Neural progenitor cell (in vitro differentiated cells): ENCODE measurements around the gene DOK5. TPM values are rescaled to one million over a fixed set of nuclear protein-coding genes. Genes with fewer than 3 reads are reported as not detected.

ENCODE experiments used
- DNase-seq: peaks from one replicate; pipeline ENCODE4 v3.0.0-alpha.2; 2016; ENCODE audit warnings: low spot score
- H2AFZ ChIP-seq: fragments of 200-600 bp; sonication (generic); replicated peaks from 2 replicates; pipeline ENCODE4 v1.6.1; 2016; ENCODE audit warnings: antibody characterized with exemption
- H3F3A ChIP-seq: fragments of 200-600 bp; sonication (generic); 2 replicates; pipeline ENCODE4 v1.6.1; 2016; ENCODE audit warnings: antibody characterized with exemption, low read depth
- H3K27ac ChIP-seq: fragments of 200-600 bp; sonication (generic); 2 replicates; pipeline ENCODE4 v1.5.1; 2016; ENCODE audit warnings: mild to moderate bottlenecking
- H3K27me3 ChIP-seq: fragments of 200-600 bp; sonication (generic); 2 replicates; pipeline ENCODE4 v1.6.1; 2016; ENCODE audit warnings: mild to moderate bottlenecking, moderate library complexity
- H3K36me3 ChIP-seq: fragments of 200-600 bp; sonication (generic); 2 replicates; pipeline ENCODE4 v1.5.1; 2016
- H3K4me1 ChIP-seq: fragments of 200-600 bp; sonication (generic); 2 replicates; pipeline ENCODE4 v1.6.1; 2016; ENCODE audit warnings: mixed run types
- H3K4me2 ChIP-seq: fragments of 200-600 bp; sonication (generic); 2 replicates; pipeline ENCODE4 v1.6.1; 2016
- H3K4me3 ChIP-seq: fragments of 200-600 bp; sonication (generic); 2 replicates; pipeline ENCODE4 v1.5.1; 2016
- H3K79me2 ChIP-seq: fragments of 200-600 bp; sonication (generic); 2 replicates; pipeline ENCODE4 v1.6.1; 2016; ENCODE audit warnings: low read depth
- H3K9ac ChIP-seq: fragments of 200-600 bp; sonication (generic); 2 replicates; pipeline ENCODE4 v1.6.1; 2016
- H3K9me3 ChIP-seq: fragments of 200-600 bp; sonication (generic); 2 replicates; pipeline ENCODE4 v1.5.1; 2016; ENCODE audit warnings: low read depth
- H4K20me1 ChIP-seq: fragments of 200-600 bp; sonication (generic); 2 replicates; pipeline ENCODE4 v1.6.1; 2016; ENCODE audit warnings: low read depth
- H3K27ac Mint-ChIP-seq: 3 replicates; pipeline ENCODE4 v1.8.0; 2021; ENCODE audit warnings: mixed read lengths
- H3K27me3 Mint-ChIP-seq: 2 replicates; pipeline ENCODE4 v1.8.0; 2022; ENCODE audit warnings: low read depth, mild to moderate bottlenecking, inconsistent platforms, moderate library complexity, mixed read lengths; ENCODE audit not compliant: insufficient read depth
- H3K36me3 Mint-ChIP-seq: 3 replicates; pipeline ENCODE4 v1.8.0; 2021; ENCODE audit warnings: mixed read lengths
- H3K4me1 Mint-ChIP-seq: 3 replicates; pipeline ENCODE4 v1.8.0; 2021; ENCODE audit warnings: mixed read lengths
- H3K4me3 Mint-ChIP-seq: 3 replicates; pipeline ENCODE4 v1.8.0; 2021; ENCODE audit warnings: mild to moderate bottlenecking, moderate library complexity, mixed read lengths
- H3K9me3 Mint-ChIP-seq: 3 replicates; pipeline ENCODE4 v1.8.0; 2020; ENCODE audit warnings: mixed read lengths
- EZH2 ChIP-seq: fragments of 200-600 bp; sonication (generic); IDR thresholded peaks from 2 replicates; pipeline ENCODE4 v1.6.1; 2017; ENCODE audit warnings: antibody characterized with exemption, mild to moderate bottlenecking, moderate library complexity
- EZH2phosphoT487 ChIP-seq: fragments of 200-600 bp; sonication (generic); IDR thresholded peaks from 2 replicates; pipeline ENCODE4 v1.6.1; 2017; ENCODE audit warnings: antibody characterized with exemption
- total RNA-seq: library from RNA; depleted of rRNA; stranded (reverse); fragments of >200 nt; gene quantifications from 2 replicates; pipeline ENCODE4 v1.2.3, GENCODE V29; 2015; ENCODE audit warnings: low replicate concordance
- TF ChIP-seq, protein P1 (sequence below): fragments of 200-600 bp; sonication (generic); IDR thresholded peaks from 2 replicates; pipeline ENCODE4 v1.5.1; 2017; ENCODE audit warnings: antibody characterized with exemption, mild to moderate bottlenecking

The DOK5 gene
- total RNA-seq, 1 donor from 2014 or later, result 3.1 TPM

DNA sequence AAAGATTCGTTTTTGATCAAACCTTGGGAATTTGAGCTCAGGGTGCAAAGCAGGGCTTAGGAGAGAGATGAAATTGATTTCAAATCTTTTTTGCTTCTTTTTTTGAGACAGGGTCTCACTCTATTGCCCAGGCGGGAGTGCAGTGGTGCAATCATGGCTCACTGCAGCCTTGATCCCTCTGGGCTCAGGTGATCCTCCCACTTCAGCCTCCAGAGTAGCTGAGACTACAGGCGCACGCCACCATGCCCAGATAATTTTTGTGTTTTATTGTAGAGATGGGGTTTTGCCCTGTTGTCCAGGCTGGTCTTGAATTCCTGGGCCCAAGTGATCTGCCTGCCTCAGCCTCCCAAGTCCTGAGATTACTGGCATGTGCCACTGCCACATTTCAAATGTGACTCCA, 58.7 kb downstream of the DOK5 start:
- H3K9me3 ChIP-seq, result no peaks in the 10 kb centered on the region
- Mint-ChIP-seq H3K27ac (no peak overlapping the region), H3K4me1 (no peaks in the 10 kb centered on the region), H3K27me3 (no peaks in the 10 kb centered on the region), H3K4me3 (no peak overlapping the region), H3K9me3 (peaks cover 36% of the 10 kb centered on the region), H3K36me3 (peaks cover 28% of the 10 kb centered on the region)
- no peak overlapping the region for H2AFZ ChIP-seq
- no peaks in the 10 kb centered on the region for H3F3A ChIP-seq
- TF ChIP-seq EZH2 (no peak), EZH2phosphoT487 (no peak)
- TF ChIP-seq, protein P1, sequence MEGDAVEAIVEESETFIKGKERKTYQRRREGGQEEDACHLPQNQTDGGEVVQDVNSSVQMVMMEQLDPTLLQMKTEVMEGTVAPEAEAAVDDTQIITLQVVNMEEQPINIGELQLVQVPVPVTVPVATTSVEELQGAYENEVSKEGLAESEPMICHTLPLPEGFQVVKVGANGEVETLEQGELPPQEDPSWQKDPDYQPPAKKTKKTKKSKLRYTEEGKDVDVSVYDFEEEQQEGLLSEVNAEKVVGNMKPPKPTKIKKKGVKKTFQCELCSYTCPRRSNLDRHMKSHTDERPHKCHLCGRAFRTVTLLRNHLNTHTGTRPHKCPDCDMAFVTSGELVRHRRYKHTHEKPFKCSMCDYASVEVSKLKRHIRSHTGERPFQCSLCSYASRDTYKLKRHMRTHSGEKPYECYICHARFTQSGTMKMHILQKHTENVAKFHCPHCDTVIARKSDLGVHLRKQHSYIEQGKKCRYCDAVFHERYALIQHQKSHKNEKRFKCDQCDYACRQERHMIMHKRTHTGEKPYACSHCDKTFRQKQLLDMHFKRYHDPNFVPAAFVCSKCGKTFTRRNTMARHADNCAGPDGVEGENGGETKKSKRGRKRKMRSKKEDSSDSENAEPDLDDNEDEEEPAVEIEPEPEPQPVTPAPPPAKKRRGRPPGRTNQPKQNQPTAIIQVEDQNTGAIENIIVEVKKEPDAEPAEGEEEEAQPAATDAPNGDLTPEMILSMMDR, result no peak
- no peak for DNase-seq
- no peaks in the 10 kb centered on the region for H3K27me3 ChIP-seq
- no peaks in the 10 kb centered on the region for H3K4me1 ChIP-seq
- H3K27ac ChIP-seq, result no peak overlapping the region
- H3K9ac ChIP-seq, result no peak overlapping the region
- no peaks in the 10 kb centered on the region for H4K20me1 ChIP-seq
- no peaks in the 10 kb centered on the region for H3K79me2 ChIP-seq
- H3K4me3 ChIP-seq, result no peak overlapping the region
- no peaks in the 10 kb centered on the region for H3K36me3 ChIP-seq
- H3K4me2 ChIP-seq, result no peak overlapping the region

DNA sequence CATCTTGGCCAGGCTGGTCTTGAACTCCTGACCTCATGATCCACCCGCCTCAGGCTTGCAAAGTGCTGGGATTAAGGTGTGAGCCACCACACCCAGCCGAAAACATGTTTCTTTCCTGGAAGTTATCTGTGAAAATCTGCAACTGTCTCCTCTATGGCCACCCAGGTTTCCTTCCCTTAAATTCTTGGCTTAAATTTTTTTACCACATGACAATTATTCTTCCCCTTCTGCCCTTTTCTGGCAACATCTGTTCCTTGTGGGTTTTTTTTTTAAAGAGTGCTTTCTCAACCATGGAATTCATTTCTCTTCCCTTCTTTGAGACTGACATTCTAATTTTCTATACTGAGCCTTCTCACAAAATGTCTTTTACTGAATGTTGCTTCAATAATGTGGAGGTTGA, 59.6 kb downstream of the DOK5 start:
- H2AFZ ChIP-seq, result no peak overlapping the region
- no peak overlapping the region for H3K27ac Mint-ChIP-seq
- DNase-seq, result no peak
- peaks cover 25% of the 10 kb centered on the region for H3K36me3 Mint-ChIP-seq
- H3K4me1 ChIP-seq, result no peaks in the 10 kb centered on the region
- H3K4me3 ChIP-seq, result no peak overlapping the region
- H3K27me3 Mint-ChIP-seq, result peaks cover 3% of the 10 kb centered on the region
- no peaks in the 10 kb centered on the region for H3K4me1 Mint-ChIP-seq
- no peak overlapping the region for H3K9ac ChIP-seq
- H4K20me1 ChIP-seq, result no peaks in the 10 kb centered on the region
- H3K27ac ChIP-seq, result no peak overlapping the region
- no peaks in the 10 kb centered on the region for H3K79me2 ChIP-seq
- H3K9me3 ChIP-seq, result no peaks in the 10 kb centered on the region
- H3F3A ChIP-seq, result no peaks in the 10 kb centered on the region
- H3K36me3 ChIP-seq, result no peaks in the 10 kb centered on the region
- no peak overlapping the region for H3K4me2 ChIP-seq
- H3K9me3 Mint-ChIP-seq, result peaks cover 38% of the 10 kb centered on the region
- H3K4me3 Mint-ChIP-seq, result no peak overlapping the region
- TF ChIP-seq, protein P1, result no peak
- TF ChIP-seq EZH2 (no peak), EZH2phosphoT487 (no peak)
- no peaks in the 10 kb centered on the region for H3K27me3 ChIP-seq

DNA sequence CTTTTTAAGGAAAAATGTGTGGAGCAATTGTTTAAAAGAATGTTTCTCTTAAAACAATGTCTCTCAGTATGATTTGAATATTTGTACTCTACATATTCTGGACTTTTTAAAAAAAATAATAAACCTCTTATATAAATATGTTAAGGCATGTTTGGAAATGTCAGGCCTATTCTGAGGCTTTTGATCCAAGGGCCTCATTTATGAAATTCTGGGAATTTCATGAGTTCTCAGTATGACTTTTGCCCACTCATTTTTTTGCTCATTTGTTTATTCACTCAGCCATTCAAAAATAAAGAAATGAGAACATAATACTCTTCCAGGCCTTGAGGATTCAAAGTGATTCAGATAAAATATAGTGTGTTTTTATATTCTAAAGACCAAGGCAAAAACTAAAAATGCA, 60.4 kb downstream of the DOK5 start:
- Histone ChIP-seq H3K36me3 (no peaks in the 10 kb centered on the region), H3K9ac (no peak overlapping the region), H3K4me2 (no peak overlapping the region), H3F3A (no peaks in the 10 kb centered on the region), H3K4me1 (no peaks in the 10 kb centered on the region), H3K79me2 (no peaks in the 10 kb centered on the region), H3K27me3 (no peaks in the 10 kb centered on the region), H3K27ac (no peak overlapping the region), H4K20me1 (no peaks in the 10 kb centered on the region), H3K9me3 (no peaks in the 10 kb centered on the region), H3K4me3 (no peak overlapping the region), H2AFZ (no peak overlapping the region)
- H3K9me3 Mint-ChIP-seq, result peaks cover 31% of the 10 kb centered on the region
- no peaks in the 10 kb centered on the region for H3K4me1 Mint-ChIP-seq
- no peak overlapping the region for H3K27ac Mint-ChIP-seq
- DNase-seq, result no peak
- peaks cover 3% of the 10 kb centered on the region for H3K27me3 Mint-ChIP-seq
- TF ChIP-seq, protein P1, result no peak
- H3K4me3 Mint-ChIP-seq, result no peak overlapping the region
- H3K36me3 Mint-ChIP-seq, result peaks cover 18% of the 10 kb centered on the region
